ENCODE measurements around the gene ATF6.

The ATF6 gene

GRCh38 chr1:161978011-161978790 is 212.1 kb downstream of the ATF6 start:
- no peak for DNase-seq

DNA sequence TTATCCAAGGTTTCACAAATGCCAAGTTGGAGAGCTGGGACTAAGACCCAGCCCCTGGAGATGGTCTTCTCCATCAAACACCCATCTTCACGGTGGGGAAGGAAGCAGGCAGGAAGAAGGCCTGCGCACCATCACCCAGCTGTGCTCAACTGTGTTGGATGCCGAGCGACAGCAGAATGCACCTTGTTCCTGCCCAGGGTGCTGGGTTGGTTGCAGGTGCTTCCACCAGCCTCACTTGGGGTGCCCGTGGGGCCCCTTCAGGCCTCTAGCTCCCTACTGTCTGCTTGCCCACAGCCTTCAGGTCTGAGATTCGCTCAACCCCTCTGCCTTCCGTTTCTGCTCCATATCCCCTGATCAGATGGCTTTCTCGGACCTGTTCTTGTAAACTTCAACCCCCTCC is 215.0 kb downstream of the ATF6 start:
- no peak for DNase-seq

- DNase-seq, result no peak
These were observed 215.8 kb downstream of the ATF6 start for GRCh38 chr1:161981735-161982506.

DNA sequence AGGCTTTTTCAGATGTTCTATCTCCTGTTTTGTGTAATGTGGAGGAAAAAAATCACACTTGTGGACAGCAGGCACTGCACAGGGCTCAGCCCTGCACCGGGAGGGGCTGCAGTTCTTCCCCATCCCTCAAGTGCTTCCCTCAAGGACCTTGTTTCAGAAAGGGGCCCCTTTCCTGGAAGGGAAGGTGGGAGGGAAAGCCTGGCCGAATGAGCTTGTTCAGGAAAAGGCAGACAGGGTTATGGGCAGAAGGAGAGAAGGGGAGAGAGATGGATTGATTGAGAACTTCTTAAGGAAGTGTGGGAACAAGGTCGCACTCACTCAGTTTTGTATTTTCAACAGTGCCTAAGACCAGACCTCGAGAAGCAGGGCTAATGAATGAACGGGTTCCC is 216.4 kb downstream of the ATF6 start:
- no peak for DNase-seq

- DNase-seq, result no peak
These were observed 216.8 kb downstream of the ATF6 start for GRCh38 chr1:161982917-161983316.

GRCh38 chr1:161983725-161984124 is 217.6 kb downstream of the ATF6 start:
- no peak for DNase-seq

GRCh38 chr1:161985301-161985822 is 219.2 kb downstream of the ATF6 start:
- no peak for DNase-seq

- no peak for DNase-seq
These were observed 220.2 kb downstream of the ATF6 start for GRCh38 chr1:161986328-161986727.

DNA sequence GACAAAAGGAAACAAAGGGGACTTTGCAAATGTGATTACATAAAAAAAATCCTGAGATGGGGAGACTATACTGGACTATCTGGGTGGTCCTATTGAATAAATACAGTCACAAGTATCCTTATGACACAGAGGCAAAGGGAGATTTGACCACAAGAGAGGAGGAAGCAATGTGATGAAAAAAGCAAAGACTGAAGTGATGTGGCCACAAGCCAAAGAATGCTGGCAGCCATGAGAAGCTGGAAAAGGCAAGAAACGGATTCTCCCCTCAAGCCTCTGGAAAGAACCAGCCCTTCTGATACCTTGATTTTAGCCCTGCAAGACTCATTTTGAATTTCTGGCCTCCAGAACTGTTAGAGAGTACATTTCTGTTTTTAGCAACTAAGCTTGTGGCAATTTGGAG is 221.2 kb downstream of the ATF6 start:
- DNase-seq, result no peak

DNA sequence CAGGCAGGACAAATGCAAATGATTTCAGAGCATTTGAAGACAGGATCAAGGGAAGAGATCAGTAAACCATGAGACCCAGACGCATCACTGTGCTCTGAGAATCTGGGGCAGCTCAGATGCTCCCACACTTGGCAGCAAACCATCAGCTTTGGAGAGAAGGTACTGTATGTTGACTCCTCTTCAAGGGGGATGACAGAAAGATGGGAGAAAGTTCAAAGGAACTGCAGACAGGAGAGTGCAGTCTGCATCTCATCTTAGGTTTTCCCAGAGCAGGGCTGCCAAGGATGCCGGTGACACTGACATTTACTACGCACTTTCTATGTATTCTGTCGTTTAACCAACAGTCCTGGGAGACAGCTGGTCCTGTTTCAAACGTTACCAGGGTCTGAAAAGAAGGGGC is 221.8 kb downstream of the ATF6 start:
- DNase-seq, result no peak

- no peak for DNase-seq
These were observed 222.3 kb downstream of the ATF6 start for GRCh38 chr1:161988413-161988812.

- no peak for DNase-seq
These were observed 223.0 kb downstream of the ATF6 start for GRCh38 chr1:161989108-161989507.

- DNase-seq, result no peak
These were observed 223.7 kb downstream of the ATF6 start for GRCh38 chr1:161989786-161990185.

DNA sequence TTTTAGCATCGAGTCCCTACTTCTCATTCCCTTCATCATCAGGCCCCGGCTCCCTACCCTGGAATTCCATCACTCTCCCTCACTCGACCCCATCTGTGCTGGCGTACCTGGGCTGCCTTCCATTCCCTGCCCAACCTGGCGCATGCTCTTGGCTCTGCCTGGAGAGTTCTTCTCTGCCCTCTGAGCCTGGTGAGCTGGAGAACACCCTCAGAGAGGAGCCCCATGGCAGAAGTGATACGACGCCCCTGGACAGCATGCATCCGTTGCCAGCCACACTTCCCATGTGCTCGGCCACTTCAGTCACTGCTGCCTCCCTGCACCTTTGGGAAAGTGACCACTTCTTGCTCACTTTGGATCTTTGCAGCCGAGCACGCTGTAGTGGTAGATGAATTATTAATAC is 227.5 kb downstream of the ATF6 start:
- no peak for DNase-seq

- no peak for DNase-seq
These were observed 228.1 kb downstream of the ATF6 start for GRCh38 chr1:161994175-161994668.

DNA sequence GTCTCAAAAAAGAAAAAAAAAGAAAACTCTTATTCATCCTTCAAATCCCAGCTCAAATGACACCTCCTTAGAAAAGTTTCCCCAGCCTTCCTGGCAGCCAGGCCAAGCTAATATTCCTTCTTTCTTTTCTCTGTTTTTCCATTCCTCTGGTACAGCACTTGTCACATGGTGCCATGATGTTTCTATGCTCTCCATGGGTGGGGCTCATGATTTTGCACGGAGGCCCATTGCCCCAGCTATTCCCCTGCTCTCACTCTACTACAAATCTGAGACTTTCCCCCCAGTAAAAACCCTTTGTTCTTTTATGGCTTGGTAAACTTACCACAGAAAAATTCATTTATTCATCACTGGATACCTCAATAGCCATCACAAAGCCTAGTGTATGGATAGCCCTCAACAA is 231.0 kb downstream of the ATF6 start:
- no peak for DNase-seq

DNA sequence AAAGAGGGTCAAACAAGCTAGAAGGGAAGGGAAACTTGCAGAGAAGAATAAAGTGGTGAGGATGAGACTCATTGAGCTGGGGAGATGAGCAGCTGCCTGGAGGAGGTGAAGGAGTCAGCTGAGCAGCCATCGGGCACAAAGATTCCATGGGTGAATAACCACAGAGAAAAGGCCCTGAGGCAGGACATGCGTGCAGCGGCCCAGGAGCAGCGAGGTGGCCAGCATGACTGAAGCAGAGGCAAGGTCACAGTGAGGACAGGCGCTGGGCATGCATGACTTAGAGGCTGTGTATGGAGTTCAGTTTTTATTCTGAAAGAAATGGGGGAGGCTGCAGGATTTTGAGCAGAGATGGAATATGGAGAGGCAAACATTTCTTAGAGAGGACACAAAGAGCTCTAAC is 232.7 kb downstream of the ATF6 start:
- no peak for DNase-seq

DNA sequence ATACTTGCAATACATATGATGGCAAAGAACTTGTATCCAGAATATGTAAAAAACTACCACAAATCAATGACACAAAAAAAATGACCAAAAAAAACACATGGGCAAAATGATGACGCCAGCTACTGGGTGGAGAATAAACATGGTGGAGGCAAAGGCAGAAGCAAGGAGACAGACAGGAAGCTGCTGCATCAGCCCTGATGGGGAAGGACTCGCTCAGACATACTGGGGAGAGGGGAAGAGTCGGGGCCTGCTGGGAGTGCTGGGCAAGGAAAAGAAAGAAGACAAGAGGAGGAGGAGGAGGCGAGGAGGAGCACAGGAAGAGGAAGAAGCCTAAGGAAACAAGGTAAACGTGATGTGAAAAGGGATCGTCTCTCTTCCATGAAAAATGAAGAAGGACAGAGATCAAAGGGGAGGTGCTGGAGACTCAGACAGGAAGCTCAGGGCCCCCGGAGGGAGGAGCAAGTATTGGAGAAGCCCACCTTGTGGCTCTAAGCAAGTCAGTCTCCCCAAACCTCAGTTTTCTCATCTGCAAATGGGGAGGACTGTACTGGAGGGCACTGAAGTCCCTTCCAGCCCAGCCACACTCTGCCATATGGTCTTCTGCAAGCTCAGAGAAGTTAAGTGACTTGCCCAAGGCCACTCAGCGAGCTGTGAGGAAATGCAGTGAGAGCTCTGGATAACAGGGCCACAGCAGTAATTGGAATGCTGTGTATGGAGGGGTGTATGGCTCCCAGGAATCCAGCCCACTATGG is 233.4 kb downstream of the ATF6 start:
- DNase-seq, result no peak

DNA sequence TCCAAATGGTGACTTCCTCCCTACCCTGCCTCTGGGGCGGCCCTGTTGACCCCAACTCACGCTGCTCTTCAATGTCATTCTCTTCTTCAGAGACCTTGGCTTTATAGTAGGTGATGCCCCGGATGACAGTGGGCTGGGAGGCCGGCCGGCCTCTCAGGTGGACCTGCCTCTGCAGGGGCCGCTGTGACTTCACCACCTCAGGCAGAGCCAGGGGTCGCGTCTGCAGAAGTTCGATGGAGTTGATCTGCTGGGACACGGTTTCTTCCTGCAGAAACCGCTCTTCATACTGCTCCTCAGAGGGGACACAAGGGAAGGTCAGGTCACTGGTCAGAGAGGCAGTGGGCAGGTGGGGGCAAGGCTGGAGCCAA is 233.9 kb downstream of the ATF6 start:
- DNase-seq, result no peak

DNA sequence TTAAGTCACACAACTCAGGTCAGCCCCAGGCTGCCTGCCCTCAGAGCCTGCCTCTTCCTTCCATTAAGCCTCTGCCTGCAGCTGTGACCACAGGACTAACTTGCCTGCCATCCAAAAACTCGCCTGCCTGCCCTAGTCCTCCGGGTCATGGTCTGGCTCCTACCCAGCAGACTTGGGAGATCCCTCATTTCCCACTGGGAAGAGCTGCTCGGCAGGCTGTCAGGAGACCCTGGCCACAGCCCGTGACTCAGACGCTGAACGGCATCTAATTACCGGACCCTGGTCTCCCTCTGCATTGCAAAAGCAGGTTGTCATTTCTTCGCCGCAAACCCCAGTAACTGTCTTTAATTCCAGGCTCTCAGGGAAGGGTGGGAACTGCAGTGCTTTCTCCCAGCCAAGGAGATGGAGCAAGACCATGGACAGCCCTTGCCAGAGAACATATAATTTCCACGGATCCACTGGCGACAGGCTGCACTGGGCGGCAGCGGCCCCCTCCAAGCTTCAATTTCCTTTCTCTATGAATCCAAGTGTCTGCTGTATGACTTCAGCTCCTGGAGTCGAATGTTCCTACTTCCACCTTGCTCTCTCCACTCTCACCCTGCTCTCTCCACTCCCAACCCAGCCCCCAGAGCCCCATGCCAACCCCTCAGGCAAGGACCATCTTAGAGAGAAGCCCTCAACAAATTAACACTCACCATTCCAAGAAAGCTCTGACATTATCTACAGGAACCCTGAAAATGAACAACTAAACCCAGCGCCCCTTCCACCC is 237.1 kb downstream of the ATF6 start:
- DNase-seq, result no peak

DNA sequence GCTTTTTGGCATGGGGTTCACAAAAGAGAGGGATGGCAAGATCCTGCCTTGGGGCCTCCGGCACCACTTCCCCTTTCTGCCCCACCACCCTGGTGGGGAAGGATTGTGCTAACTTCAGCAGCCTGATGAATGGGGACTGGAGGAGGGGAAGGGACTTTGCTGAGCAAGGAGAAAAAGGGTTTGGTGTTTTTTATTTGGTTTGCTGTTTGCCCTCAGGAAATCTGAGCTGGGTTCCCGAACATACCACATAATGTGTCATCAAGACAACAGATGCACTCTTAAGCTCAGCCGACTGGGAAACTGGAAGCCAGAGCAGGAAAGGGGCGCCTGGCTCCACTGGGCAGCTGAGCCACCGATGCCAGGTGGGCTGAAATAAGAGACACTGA is 237.7 kb downstream of the ATF6 start:
- DNase-seq, result no peak

- no peak for DNase-seq
These were observed 238.4 kb downstream of the ATF6 start for GRCh38 chr1:162004441-162004950.

Data from stimulated activated CD4-positive, alpha-beta T cell treated with anti-CD3 and anti-CD28 coated beads, Interleukin-4, amount 100 ng/mL, for 4 hours (primary cell).